ENCODE measurements around the gene ZMIZ1. TPM values are rescaled to one million over a fixed set of nuclear protein-coding genes. Genes with fewer than 3 reads are reported as not detected.
A peak's percentile ranks its signal among the peaks of the same experiment; 100 is the strongest.

Gene ZMIZ1
- total RNA-seq, 2 experiments from 2014 or later = 14.6 to 15.5 TPM

- POLR2A ChIA-PET = no interaction called here
- intact Hi-C loops (cut with DNase I, micrococcal nuclease) = no loop called here
- DNase-seq (peak in 2 of 14 experiments; percentile 1 to 11), ATAC-seq (ENCODE audit: poor library complexity) (no peak)
- H3K27ac ChIP-seq (ENCODE audit: low read depth in 1 of 2, low read length in 2 of 2) = no peak overlapping the region
- H3K36me3 Mint-ChIP-seq (ENCODE audit: low read depth) = peaks cover 35% of the 10 kb centered on the region
- H3K27me3 ChIP-seq (ENCODE audit: control insufficient read depth in 1 of 2, insufficient read depth in 2 of 2, low read length in 2 of 2) = no peaks in the 10 kb centered on the region
- H3K4me3 Mint-ChIP-seq = no peak overlapping the region
- no peak overlapping the region for H3K4me3 ChIP-seq (ENCODE audit: low read length)
- no peaks in the 10 kb centered on the region for H3K9me3 Mint-ChIP-seq
- TF ChIP-seq CTCF (IDR thresholded peaks at IDR 0.05) = no peak
- no peaks in the 10 kb centered on the region for H3K27me3 Mint-ChIP-seq
- H3K4me1 ChIP-seq (ENCODE audit: insufficient read depth, low read length) = no peaks in the 10 kb centered on the region
- H3K9me3 ChIP-seq (ENCODE audit: control insufficient read depth in 1 of 2, insufficient read depth in 1 of 2, low read length in 2 of 2) = no peaks in the 10 kb centered on the region
- CTCF ChIA-PET = no interaction called here
- peaks cover 11% of the 10 kb centered on the region for H3K4me1 Mint-ChIP-seq (ENCODE audit: low read depth)
- H3K36me3 ChIP-seq (ENCODE audit: insufficient read depth, low read length) = peaks cover 9% of the 10 kb centered on the region
- H3K27ac Mint-ChIP-seq = no peak overlapping the region
Measured at GRCh38 chr10:79359816-79360498, 291.2 kb downstream of the ZMIZ1 start.

- no peak for TF ChIP-seq CTCF (IDR thresholded peaks at IDR 0.05)
- Mint-ChIP-seq H3K36me3 (ENCODE audit: low read depth) (peaks cover 28% of the 10 kb centered on the region), H3K27ac (no peak overlapping the region), H3K9me3 (no peaks in the 10 kb centered on the region), H3K27me3 (no peaks in the 10 kb centered on the region), H3K4me3 (no peak overlapping the region), H3K4me1 (ENCODE audit: low read depth) (peaks cover 11% of the 10 kb centered on the region)
- no peaks in the 10 kb centered on the region for H3K9me3 ChIP-seq (ENCODE audit: control insufficient read depth in 1 of 2, insufficient read depth in 1 of 2, low read length in 2 of 2)
- DNase-seq (peak in 1 of 14 experiments; percentile 4), ATAC-seq (ENCODE audit: poor library complexity) (no peak)
- no peaks in the 10 kb centered on the region for H3K4me1 ChIP-seq (ENCODE audit: insufficient read depth, low read length)
- H3K36me3 ChIP-seq (ENCODE audit: insufficient read depth, low read length) = peaks cover 4% of the 10 kb centered on the region
- H3K27me3 ChIP-seq (ENCODE audit: control insufficient read depth in 1 of 2, insufficient read depth in 2 of 2, low read length in 2 of 2) = no peaks in the 10 kb centered on the region
- intact Hi-C loops (cut with DNase I, micrococcal nuclease) = no loop called here
- ChIA-PET POLR2A (no interaction called here), CTCF (no interaction called here)
- no peak overlapping the region for H3K4me3 ChIP-seq (ENCODE audit: low read length)
- no peak overlapping the region for H3K27ac ChIP-seq (ENCODE audit: low read depth in 1 of 2, low read length in 2 of 2)
Measured at GRCh38 chr10:79360499-79361342, 292.0 kb downstream of the ZMIZ1 start.

GRCh38 chr10:79361726-79362397 is 293.1 kb downstream of the ZMIZ1 start:
- ChIA-PET POLR2A (no interaction called here), CTCF (no interaction called here)
- intact Hi-C loops (cut with DNase I, micrococcal nuclease) = no loop called here
- H3K4me3 Mint-ChIP-seq = no peak overlapping the region
- H3K4me1 ChIP-seq (ENCODE audit: insufficient read depth, low read length) = no peaks in the 10 kb centered on the region
- no peaks in the 10 kb centered on the region for H3K9me3 ChIP-seq (ENCODE audit: control insufficient read depth in 1 of 2, insufficient read depth in 1 of 2, low read length in 2 of 2)
- H3K27ac Mint-ChIP-seq = no peak overlapping the region
- H3K36me3 ChIP-seq (ENCODE audit: insufficient read depth, low read length) = no peaks in the 10 kb centered on the region
- ATAC-seq (ENCODE audit: poor library complexity) (no peak), DNase-seq (peak in 2 of 14 experiments; percentile 20 to 27)
- H3K27me3 ChIP-seq (ENCODE audit: control insufficient read depth in 1 of 2, insufficient read depth in 2 of 2, low read length in 2 of 2) = no peaks in the 10 kb centered on the region
- H3K4me3 ChIP-seq (ENCODE audit: low read length) = no peak overlapping the region
- H3K9me3 Mint-ChIP-seq = no peaks in the 10 kb centered on the region
- H3K27ac ChIP-seq (ENCODE audit: low read depth in 1 of 2, low read length in 2 of 2) = no peak overlapping the region
- H3K36me3 Mint-ChIP-seq (ENCODE audit: low read depth) = peaks cover 16% of the 10 kb centered on the region
- no peak for TF ChIP-seq CTCF (IDR thresholded peaks at IDR 0.05)
- H3K4me1 Mint-ChIP-seq (ENCODE audit: low read depth) = peaks cover 11% of the 10 kb centered on the region
- H3K27me3 Mint-ChIP-seq = no peaks in the 10 kb centered on the region

All from CD4-positive, alpha-beta T cell (primary cell).